HG02798 (cell line): Measurements from ENCODE around the gene FOCAD.
"Not testable (repeated sequence)": the region's sequence is repeated elsewhere in the genome, so short reads cannot be mapped to it uniquely, and the experiment has no call there.

Experiments
- ATAC-seq: cut with Tn5 transposase; IDR thresholded peaks from one replicate; pipeline ENCODE4 v1.9.1; 2021; ENCODE audit warnings: mild to moderate bottlenecking; ENCODE audit not compliant: unreplicated experiment, poor library complexity

FOCAD gene, protein sequence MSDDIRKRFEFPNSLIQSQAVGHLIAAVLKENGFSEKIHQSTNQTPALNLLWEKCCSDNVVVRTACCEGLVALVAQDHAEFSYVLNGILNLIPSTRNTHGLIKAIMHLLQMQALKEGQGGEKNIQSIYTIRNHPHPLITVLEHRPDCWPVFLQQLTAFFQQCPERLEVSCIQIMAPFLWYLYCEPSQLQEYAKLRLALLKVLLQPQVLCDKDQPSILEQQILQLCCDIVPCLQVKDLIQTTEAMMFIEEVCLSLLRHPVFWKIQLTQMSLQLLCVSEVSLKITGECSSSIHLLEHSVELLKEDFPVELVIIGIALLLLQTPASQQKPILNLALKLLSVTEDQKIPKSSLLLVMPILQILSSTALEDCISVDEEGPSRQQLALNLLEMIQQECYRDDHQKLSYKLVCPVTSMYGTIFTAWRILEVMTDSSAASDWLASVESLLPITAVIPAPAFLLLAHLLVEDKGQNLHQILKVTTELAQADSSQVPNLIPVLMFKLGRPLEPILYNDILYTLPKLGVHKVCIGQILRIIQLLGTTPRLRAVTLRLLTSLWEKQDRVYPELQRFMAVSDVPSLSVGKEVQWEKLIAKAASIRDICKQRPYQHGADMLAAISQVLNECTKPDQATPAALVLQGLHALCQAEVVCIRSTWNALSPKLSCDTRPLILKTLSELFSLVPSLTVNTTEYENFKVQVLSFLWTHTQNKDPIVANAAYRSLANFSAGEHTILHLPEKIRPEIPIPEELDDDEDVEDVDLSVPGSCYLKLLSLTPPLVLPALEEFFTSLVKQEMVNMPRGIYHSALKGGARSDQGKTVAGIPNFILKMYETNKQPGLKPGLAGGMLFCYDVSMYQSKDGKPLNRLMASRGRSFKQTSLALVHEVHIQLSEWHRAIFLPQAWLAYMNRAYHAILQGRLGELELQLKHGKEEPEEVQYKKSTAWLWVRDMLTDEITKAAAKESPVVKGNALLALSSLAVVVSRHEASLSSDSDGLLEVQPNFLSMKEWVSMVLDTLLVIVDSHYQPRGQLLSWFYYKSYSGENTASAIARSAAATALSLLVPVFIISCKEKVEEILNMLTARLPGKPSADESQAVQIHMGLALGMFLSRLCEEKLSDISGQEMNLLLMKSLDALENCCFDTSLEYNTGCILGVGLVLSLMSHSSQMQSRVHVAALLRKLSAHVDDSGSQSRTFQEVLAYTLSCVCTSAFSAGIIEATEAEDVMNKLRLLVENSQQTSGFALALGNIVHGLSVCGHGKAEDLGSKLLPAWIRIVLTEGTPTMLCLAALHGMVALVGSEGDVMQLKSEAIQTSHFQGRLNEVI (N-terminal part only)

DNA sequence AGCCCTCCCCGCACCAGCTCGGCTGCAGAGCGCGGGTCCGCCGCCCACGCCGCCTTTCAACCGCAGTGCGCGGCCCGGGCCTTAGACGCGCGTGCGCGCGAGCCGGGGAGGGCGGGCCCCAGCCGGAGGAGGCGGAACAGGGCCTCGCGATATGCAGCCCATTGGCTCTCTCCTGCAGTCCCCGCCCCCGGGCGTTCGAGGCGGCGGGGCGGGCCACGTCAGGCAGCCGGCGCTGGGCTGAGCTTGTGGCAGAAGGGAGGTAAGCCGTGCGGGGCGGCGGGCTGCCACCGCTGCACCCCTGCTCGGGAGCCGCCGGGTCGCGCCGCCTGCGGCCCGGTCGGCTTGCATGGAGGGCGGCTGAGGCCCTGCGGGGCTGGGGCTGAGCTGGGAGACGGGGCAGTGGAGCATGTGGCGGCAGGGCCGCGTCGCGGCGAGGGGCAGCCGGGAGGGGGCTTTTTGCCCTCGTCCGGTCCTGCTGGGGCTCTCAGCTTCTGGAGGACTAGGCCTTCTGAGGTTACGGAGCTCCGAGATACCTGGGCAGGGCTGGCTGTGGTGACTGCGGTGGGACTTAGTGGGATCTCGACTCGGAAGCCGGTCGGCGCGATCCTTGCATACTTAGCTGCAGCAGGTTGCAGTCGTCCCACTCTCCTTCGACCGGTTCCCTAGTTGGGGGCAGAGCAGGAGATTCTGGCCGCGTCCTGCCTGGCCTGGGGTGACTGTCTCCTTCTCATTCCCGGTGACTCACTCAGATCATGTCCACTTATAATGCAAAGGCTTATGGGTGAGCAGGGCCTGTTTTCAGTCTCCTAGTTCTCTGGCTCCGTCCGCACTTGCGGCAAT lies at the start of gene FOCAD:
TSS of gene FOCAD (plus strand) at position 225 of the 840 bp plus-strand sequence. CDS start 31,095 bp downstream, outside the sequence.
- peak; percentile 99 for ATAC-seq

DNA sequence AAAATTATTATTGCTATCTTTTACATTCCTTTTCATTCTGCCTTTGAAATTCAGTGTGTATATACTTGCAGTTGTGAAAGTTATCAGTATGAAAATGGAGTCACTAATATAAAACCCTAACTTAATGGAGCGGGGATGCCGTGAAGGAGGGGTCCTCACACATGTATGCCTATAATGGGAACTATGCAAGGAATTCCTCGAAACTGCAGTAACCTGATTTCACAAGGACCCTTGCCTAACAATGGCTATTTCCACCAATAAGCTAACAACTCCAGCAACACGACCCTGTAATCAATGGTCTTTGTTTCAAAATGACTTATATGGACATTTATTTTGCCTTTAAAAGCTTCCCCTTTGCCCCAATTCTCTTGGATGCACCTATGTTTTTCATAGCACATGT lies 49.2 kb upstream of the FOCAD start:
- ATAC-seq, result no peak

DNA sequence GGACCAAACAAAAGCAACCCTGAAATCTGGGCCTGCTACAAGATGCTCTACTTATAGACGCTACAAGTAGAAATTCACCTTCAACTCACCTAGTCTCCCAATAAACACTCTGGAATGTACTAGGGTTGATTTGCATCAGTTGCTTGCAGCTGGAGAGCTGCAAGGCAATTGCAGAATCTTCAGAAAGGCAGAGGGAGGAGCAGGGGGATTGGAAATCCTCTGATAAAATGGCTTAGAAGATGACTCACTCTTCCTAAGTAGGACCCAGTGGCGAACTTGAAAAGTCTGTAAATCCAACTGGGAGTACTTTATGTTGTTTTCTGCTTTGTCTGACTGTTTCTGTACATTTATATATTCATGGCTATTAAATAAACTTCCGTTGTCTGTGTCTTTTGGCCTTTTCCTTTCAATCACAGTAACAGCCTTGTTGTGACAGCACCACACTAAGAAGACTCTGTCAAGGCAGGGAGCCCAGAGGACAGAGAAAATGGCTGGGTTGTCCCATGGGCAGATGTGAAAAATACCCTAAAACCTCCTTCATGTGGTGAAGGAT lies 47.1 kb upstream of the FOCAD start:
- ATAC-seq, result no peak

DNA sequence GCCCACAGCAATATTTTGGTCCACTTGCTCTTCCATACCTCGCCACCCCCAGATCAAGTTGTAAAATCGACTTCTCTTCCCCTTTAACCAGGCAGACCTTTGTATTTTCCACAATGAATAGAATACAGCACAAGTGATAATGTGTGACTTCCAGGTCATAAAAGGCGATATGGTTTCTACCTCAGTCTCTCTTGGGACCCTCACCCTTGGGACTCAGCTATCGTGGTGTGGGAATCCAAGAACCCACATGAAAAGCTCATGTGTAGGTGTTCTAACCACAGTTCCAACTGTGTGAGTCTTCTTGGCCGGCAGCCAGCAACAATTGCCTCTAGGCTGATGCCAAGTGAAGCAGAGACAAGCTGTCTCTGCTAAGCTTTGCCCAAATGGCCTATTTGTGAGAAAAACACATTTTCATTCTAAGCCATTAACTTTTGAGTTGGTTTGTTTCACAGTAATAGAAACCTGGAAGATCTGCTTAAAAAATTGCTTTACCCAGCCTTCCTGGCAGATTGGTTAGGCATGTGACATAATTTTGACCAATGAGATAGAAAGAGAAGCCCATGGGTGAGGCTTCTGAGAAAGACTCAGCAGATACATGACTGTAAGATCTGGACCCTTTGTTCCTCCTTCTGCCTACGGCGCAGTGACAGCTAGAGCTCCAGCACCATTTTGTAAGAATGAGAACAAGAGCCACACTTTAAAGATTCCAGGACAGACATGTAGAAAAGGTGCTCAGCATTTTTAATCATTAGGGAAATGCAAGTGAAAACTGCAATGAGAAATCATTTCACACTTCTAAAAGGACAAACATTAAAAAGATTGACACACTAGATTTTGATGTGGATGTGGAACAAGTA lies 43.5 kb upstream of the FOCAD start:
- peak; percentile 90 for ATAC-seq

DNA sequence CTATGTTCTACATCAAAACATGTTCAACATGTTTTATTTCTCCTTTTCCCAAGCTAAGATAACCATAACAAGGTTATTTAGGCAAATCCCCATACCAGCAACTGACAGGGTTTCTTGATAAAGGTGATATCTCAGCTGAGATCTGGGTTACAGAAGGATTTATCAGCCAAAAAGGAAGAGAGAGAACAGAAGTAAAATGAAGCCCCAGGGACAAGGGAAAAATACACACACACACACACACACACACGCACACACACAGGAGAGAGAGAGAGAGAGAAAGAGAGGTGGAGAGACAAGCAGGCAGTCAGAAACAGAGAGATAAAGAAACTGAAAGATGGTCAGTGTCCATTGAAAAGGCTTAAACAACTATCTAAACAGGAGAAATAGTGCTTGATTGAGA lies 42.0 kb upstream of the FOCAD start:
- ATAC-seq, result no peak

DNA sequence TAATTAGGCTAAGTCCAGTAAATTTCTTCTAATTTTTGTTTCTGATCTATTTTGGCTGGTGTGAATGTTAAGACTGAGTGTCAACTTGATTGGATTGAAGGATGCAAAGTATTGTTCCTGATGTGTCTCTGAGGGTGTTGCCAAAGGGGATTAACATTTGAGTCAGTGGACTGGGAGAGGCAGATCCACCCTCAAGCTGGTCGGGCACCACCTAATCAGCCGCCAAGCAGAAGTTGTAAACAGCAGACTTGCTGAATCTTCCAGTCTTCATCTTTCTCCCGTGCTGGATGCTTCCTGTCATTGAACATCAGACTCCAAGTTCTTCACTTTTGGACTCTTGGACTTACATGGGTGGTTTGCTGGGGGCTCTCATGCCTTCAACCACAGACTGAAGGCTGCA lies 40.4 kb upstream of the FOCAD start:
- no peak for ATAC-seq

DNA sequence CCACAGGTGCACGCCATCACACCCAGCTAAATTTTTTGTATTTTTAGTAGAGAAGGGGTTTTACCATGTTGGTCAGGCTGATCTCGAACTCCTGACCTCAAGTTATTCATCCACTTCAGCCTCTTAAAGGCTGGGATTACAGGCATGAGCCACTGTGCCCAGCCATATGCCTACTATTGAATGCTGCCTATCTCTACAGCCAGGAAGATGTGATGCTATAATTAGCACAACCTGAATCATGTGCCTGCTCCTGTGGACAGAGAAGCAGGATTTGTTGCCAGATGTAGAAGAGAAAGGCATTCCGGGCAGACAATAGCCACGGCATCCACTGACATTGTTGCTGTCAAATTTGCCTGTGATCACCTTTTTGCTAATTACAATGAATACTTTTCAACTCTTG lies 37.4 kb upstream of the FOCAD start:
- no peak for ATAC-seq

DNA sequence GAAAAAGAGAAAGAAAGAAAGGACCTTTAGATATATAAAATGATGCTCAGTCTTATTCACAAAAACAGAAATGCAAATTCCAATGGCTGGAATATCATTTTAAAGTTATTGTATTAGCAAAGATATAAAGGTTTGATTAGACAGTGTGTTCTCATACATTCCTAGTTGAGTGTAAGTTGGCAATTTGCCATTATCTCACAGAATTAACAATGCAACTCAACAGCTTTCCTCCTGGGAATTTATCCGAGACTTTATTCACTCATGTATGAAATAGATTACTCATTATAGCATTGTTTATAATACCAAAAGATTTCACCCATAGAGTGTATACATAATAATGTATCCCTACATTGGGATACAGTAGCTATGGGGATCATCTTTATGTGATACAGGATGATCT lies 34.7 kb upstream of the FOCAD start:
- ATAC-seq, result no peak

DNA sequence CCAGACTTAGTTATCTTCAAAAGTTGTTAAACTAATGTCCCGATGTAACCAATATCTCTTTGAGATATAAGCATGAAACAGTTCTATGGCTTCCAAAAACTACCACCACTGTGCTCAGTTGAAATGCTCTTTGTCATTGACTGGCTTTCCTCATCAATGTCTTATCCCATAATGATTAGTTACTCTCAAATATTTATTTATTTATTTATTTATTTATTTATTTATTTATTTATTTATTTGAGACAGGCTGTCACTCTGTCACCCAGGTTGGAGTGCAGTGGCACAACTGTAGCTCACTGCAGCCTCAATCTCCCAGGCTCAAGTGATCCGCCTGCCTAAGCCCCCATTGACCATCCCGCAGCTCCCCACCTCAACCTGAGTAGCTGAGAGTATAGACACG lies 33.7 kb upstream of the FOCAD start:
- ATAC-seq, result no peak

DNA sequence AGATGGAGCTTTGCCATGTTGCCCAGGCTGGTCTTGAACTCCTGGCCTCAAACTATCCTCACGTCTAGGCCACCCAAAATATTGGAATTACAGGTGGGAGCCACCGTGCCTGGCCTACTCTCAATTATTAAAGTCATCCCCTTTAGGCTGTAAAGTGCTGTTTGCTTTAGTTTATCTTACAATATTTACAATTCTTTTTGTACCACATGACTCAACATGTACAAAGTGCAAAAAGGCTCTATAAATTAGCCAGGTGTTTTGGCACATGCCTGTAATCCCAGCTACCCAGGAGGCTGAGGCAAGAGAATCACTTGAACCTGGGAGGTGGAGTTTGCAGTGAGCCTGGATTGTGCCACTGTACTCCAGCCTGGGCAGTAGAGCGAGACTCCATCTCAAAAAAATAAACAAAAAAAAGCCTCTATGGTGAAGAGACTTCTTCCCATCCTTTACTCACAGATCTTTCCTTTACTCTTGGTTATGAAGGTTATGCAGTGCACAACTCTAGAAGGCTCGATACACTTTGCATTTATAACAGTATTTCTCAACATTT lies 33.2 kb upstream of the FOCAD start:
- ATAC-seq, result no peak

DNA sequence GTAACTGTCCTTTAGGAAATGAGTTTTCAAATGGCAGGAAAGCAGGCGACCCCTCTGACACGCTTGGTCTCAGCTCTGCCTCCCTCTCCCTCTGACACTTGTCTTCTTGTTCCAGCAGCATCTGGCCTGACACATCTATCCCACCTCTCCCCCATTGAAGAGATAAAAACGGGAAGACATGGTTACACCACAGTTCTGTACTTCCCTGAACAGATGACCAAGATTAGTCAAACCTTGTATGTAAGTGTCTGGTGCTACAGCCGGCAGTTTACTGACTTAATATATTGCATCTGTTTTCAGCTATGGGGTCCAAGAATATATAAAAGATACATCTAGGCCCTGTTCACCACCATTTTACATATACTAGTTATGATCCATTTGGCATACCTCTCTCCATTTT lies 32.1 kb upstream of the FOCAD start:
- ATAC-seq, result no peak

DNA sequence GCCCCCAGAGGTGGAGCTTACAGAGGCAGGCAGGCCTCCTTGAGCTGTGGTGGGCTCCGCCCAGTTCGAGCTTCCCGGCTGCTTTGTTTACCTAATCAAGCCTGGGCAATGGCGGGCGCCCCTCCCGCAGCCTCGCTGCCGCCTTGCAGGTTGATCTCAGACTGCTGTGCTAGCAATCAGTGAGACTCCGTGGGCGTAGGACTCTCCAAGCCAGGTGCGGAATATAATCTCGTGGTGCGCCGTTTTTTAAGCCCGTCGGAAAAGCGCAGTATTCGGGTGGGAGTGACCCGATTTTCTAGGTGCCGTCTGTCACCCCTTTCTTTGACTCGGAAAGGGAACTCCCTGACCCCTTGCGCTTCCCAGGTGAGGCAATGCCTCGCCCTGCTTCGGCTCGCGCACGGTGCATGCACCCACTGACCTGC lies 25.8 kb upstream of the FOCAD start:
- not testable (repeated sequence) for ATAC-seq

DNA sequence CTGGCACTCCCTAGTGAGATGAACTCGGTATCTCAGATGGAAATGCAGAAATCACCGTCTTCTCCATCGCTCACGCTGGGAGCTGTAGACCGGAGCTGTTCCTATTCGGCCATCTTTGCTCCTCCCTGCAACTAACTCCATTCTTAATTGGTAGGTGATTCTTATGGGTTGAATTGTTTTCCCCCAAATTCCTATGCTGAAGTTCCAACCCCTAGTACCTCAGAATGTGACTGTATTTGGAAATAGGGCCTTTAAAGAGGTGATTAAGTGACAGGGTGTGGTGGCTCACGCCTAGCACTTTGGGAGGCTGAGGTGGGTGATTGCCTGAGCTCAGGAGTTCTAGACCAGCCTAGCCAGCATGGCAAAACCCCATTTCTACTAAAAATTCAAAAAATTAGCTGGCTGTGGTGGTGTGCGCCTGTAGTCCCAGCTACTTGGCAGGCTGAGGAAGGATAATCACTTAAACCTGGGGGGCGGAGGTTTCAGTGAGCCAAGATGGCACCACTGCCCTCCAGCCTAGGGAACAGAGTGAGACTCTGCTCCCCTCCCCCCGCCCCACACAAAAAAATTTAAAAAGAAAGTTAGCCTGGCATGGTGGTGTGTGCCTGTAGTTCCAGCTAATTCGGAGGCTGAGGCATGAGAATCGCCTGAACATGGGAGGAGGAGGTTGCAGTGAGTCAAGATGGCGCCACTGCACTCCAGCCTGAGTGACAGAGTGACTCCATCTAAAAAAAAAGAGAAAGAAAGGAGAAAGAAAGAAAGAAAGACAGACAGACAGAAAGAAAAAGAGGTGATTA lies 25.2 kb upstream of the FOCAD start:
- ATAC-seq, result no peak

DNA sequence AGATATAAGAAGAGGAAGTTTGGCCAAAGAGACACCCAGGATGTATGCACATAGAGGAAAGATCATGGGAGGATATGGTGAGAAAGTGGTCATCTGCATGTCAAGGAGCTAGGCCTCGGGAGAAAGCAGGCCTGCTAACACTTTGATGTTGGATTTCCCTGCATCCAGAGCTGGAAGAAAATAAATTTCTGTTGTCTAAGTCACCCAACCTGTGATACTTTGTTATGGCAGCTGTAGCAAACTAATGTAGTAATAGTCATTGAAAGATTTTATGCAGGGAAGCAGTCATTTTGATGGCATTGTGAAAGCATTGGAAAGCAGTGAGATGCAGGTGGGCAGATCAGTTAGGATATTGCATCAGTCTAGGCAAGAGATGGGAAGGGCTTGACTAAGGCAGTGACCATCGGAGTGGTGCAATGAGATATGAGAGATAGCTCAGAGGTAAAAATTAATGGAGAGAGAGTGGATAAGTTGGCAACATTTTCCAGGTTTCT lies 24.5 kb upstream of the FOCAD start:
- ATAC-seq, result no peak

DNA sequence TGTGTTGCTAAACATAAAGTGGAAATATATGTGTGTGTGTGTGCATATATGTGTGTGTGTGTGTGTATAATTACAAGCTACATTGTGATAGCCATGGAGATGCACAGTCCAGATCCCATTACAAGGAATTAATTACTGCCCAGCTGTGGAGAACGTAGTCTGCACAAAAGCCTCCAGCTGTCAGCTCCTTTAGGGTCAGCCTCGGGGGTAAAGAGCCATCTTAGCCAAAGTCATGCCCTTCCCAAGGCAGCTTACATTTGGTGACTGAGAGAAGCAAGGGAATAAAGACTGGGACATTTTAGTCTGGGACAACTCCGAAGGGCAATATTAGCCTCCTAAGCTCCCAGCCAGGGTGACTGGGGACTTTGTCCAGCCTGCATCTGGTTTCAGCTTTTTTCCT lies 21.9 kb upstream of the FOCAD start:
- no peak for ATAC-seq

DNA sequence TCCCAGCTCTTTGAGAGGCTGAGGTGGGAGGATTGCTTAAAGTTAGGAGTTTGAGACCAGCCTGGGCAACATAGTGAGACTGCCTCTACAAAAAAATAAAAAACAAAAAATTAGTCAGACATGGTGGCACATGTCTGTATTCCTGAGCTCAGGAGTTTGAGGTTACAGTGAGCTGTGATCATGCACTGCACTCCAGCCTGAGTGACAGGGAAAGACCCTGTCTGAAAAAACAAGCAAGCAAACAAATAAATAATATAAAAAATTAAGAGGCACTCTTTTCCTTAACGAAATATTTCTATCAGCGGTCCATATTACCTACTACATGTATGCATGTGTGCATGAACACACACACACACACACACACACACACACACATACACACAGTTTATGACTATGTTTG lies 20.9 kb upstream of the FOCAD start:
- ATAC-seq, result no peak

DNA sequence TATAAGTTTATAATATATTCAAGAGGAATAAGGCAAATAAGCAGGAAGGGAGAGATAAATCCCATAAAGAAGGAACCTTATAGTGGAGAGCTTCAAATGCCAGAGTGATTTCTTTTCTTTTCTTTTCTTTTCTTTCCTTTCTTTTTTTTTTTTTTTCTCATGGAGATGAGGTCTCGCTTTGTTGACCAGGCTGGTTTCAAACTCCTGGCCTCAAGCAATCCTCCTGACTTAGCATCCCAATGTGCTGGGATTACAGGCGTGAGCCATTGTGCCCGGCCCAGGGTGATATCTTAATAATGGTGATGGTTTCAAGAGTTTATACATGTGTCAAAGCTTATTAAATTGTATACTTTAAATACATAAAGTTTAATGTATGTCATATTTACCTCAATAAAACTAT lies 19.6 kb upstream of the FOCAD start:
- ATAC-seq, result no peak
